GM12878 (cell line): ENCODE results near the gene TNFAIP2. TPM values are rescaled to one million over a fixed set of nuclear protein-coding genes. Genes with fewer than 3 reads are reported as not detected.

Experiments
- ATAC-seq: fragments of 200-7000 bp; cut with Tn5 transposase; 3 replicates; pipeline ENCODE4 v1.9.1; 2020; ENCODE audit warnings: mild to moderate bottlenecking, moderate library complexity
- BruUV-seq: library from RNA; stranded (reverse); fragments of 400-500 nt; replicated peaks from 2 replicates; lab custom pipeline; 2021; lab: Mats Ljungman, UMichigan
- CTCF ChIA-PET: fragments of 300-600 bp; sonication (Branson Sonifier 250); formaldehyde crosslinking; extraction: SDS; loops from one replicate; lab custom pipeline; 2021; ENCODE audit warnings: inconsistent platforms; lab: Yijun Ruan, JAX
- POLR2A ChIA-PET: fragments of 350-600 bp; formaldehyde crosslinking; extraction: SDS; loops from one replicate; lab custom pipeline; 2021; ENCODE audit warnings: inconsistent platforms; lab: Charles Lee
- RAD21 ChIA-PET: fragments of 300-600 bp; sonication (Branson Sonifier 250); formaldehyde crosslinking; loops from one replicate; lab custom pipeline; 2023; ENCODE audit warnings: antibody characterized with exemption; ENCODE audit not compliant: unreplicated experiment; lab: Charles Lee
- SMC1A ChIA-PET: fragments of 300-600 bp; sonication (Branson Sonifier 250); formaldehyde crosslinking; loops from one replicate; lab custom pipeline; 2023; ENCODE audit not compliant: unreplicated experiment, uncharacterized antibody; lab: Charles Lee
- DNase-seq: peaks from one replicate; pipeline ENCODE4 v3.0.0-alpha.2; 2011; ENCODE audit warnings: low read depth, low spot score
- FAIRE-seq: peaks from 3 replicates; lab custom pipeline; 2011; peaks lifted over from hg19 to GRCh38; lab: Jason Lieb, UNC
- H2AFZ ChIP-seq: 2 replicates; pipeline ENCODE4 v1.6.0; 2011; ENCODE audit warnings: low read depth, low read length, control low read depth; ENCODE audit not compliant: control insufficient read depth
- H3K27ac ChIP-seq: 2 replicates; pipeline ENCODE4 v1.5.1; 2011; ENCODE audit warnings: control low read depth; ENCODE audit not compliant: control insufficient read depth, insufficient read depth
- H3K27me3 ChIP-seq, 2 experiments: replicated peaks in 1 of 2; 2 replicates each; pipeline versions ENCODE4 v1.6.0 to v1.6.1; 2011; ENCODE audit warnings: low read length in 1 of 2; ENCODE audit not compliant: control insufficient read depth in 2 of 2, insufficient read depth in 2 of 2
- H3K36me3 ChIP-seq, 2 experiments: 2 replicates each; pipeline ENCODE4 v1.5.1; 2011; ENCODE audit warnings: low read length in 1 of 2; ENCODE audit not compliant: control insufficient read depth in 2 of 2, insufficient read depth in 2 of 2
- H3K4me1 ChIP-seq: 2 replicates; pipeline ENCODE4 v1.6.1; 2011; ENCODE audit warnings: mild to moderate bottlenecking, low read length, moderate library complexity, mixed read lengths; ENCODE audit not compliant: control insufficient read depth, insufficient read depth
- H3K4me2 ChIP-seq: 2 replicates; pipeline ENCODE4 v1.6.0; 2011; ENCODE audit warnings: control low read depth; ENCODE audit not compliant: control insufficient read depth, insufficient read depth
- H3K4me3 ChIP-seq: fragments of 200-600 bp; sonication (generic); 2 replicates; pipeline ENCODE4 v1.5.1; 2016
- H3K79me2 ChIP-seq: 2 replicates; pipeline ENCODE4 v1.6.0; 2011; ENCODE audit warnings: low read length; ENCODE audit not compliant: control insufficient read depth, insufficient read depth
- H3K9ac ChIP-seq: 2 replicates; pipeline ENCODE4 v1.8.0; 2011; ENCODE audit warnings: low read length, control low read depth, mixed read lengths; ENCODE audit not compliant: control insufficient read depth, insufficient read depth
- H3K9me3 ChIP-seq: replicated peaks from 3 replicates; pipeline ENCODE4 v1.5.1; 2011; ENCODE audit warnings: mild to moderate bottlenecking, low read length; ENCODE audit not compliant: control insufficient read depth, insufficient read depth
- H4K20me1 ChIP-seq: 2 replicates; pipeline ENCODE4 v1.6.0; 2011; ENCODE audit not compliant: control insufficient read depth, insufficient read depth
- BHLHE40 ChIP-seq, 2 experiments: fragments of 450-650 bp in 1 of 2; IDR thresholded peaks; 2 replicates each; pipeline ENCODE4 v1.6.1; 2011 to 2017; ENCODE audit warnings: low read depth in 2 of 2, borderline replicate concordance in 1 of 2, improper control_type of control experiment in 1 of 2, low read length in 1 of 2, mild to moderate bottlenecking in 1 of 2
- MTA2 ChIP-seq: fragments of 450-650 bp; IDR thresholded peaks from 2 replicates; pipeline ENCODE4 v1.6.1; 2016; ENCODE audit warnings: low read depth, mild to moderate bottlenecking, moderate library complexity
- MTA3 ChIP-seq: IDR thresholded peaks from 2 replicates; pipeline ENCODE4 v1.6.1; 2012; ENCODE audit warnings: low read length, inconsistent platforms, borderline replicate concordance
- NRF1 ChIP-seq: conservative IDR thresholded peaks from 2 replicates; pipeline ENCODE4 v1.6.1; 2011; ENCODE audit warnings: mild to moderate bottlenecking, low read depth, low read length, improper control_type of control experiment
- RBBP5 ChIP-seq: fragments of 200-600 bp; sonication (generic); conservative IDR thresholded peaks from 2 replicates; pipeline ENCODE4 v1.6.1; 2016
- SIX5 ChIP-seq: IDR thresholded peaks from 2 replicates; pipeline ENCODE4 v1.6.1; 2011; ENCODE audit warnings: mild to moderate bottlenecking, low read depth, low read length, moderate library complexity; ENCODE audit not compliant: severe bottlenecking
- SUPT20H ChIP-seq: IDR thresholded peaks from 2 replicates; pipeline ENCODE4 v1.6.1; 2011; ENCODE audit warnings: low read depth, mild to moderate bottlenecking, low read length, moderate library complexity, borderline replicate concordance; ENCODE audit not compliant: control insufficient read depth
- WRNIP1 ChIP-seq: IDR thresholded peaks from 2 replicates; pipeline ENCODE4 v1.6.1; 2011; ENCODE audit warnings: low read depth, low read length, improper control_type of control experiment, borderline replicate concordance
- ZNF24 ChIP-seq: fragments of 450-650 bp; IDR thresholded peaks from 2 replicates; pipeline ENCODE4 v1.6.1; 2017; ENCODE audit warnings: antibody characterized with exemption, mild to moderate bottlenecking
- ZNF384 ChIP-seq: IDR thresholded peaks from 2 replicates; pipeline ENCODE4 v1.6.1; 2012; ENCODE audit warnings: low read depth, mild to moderate bottlenecking, low read length, improper control_type of control experiment, borderline replicate concordance
- ZNF687 ChIP-seq: fragments of 450-650 bp; IDR thresholded peaks from 2 replicates; pipeline ENCODE4 v1.6.1; 2017; ENCODE audit warnings: mild to moderate bottlenecking, moderate library complexity
- WGBS: methylation state at CpG from one replicate; pipeline ENCODE4 v1.1.6; 2016; ENCODE audit warnings: low lambda C conversion rate; ENCODE audit not compliant: insufficient replicate concordance, insufficient coverage; ENCODE audit errors: missing lambda C conversion rate; 5-methylcytosine and 5-hydroxymethylcytosine counted together
- in situ Hi-C: fragments of 300-500 bp; cut with MboI; formaldehyde crosslinking; loops from 9 replicates; pipeline ENCODE4 v1.14.3; 2018; ENCODE audit warnings: mixed read lengths
- intact Hi-C: fragments of 100-400 bp; cut with micrococcal nuclease; formaldehyde crosslinking; loops from one replicate; pipeline ENCODE4 v1.14.2; 2022; ENCODE audit not compliant: unreplicated experiment
- polyA plus RNA-seq, 11 experiments: library from polyadenylated mRNA; depleted of rRNA in 4 of 11; unstranded in 6 of 11; stranded (reverse) in 5 of 11; fragments of >200 nt; fragmentation: Nextera tagmentation in 4 of 11; fragmentation: Illumina TruSeq in 1 of 11; extraction: Ambion mirVana in 4 of 11; extraction: Trizol in 1 of 11; gene quantifications; 1 replicate in 1 of 11; 2 replicates in 10 of 11; pipeline versions ENCODE4 v1.2.1 to v1.2.3, GENCODE V29; 2011 to 2016; ENCODE audit warnings: inconsistent platforms in 2 of 11, missing spikeins in 2 of 11, low read depth in 1 of 11
- total RNA-seq, 4 experiments: library from RNA; depleted of rRNA in 3 of 4; stranded (reverse); fragments of >200 nt in 3 of 4; fragmentation: Illumina TruSeq in 1 of 4; extraction: Trizol in 1 of 4; gene quantifications; 2 replicates each; pipeline versions ENCODE4 v1.2.1 to v1.2.3, GENCODE V29; 2013 to 2021
- TF ChIP-seq, protein P1 (sequence below): fragments of 450-650 bp; IDR thresholded peaks from 2 replicates; pipeline ENCODE4 v1.6.1; 2017; ENCODE audit warnings: mild to moderate bottlenecking, moderate library complexity

TNFAIP2 gene
- total and polyA plus RNA-seq, 10 of the 15 experiments (the other 5 are each of a cell fraction or from before 2014, with no cell fraction given) = 7.1 to 150 (median 74.5) TPM

GRCh38 chr14:103178521-103178920 lies 55.3 kb downstream of the TNFAIP2 start (continued):
- TF ChIP-seq ZNF687 = no peak
- no peak for TF ChIP-seq MTA2
- no peak for TF ChIP-seq WRNIP1

DNA sequence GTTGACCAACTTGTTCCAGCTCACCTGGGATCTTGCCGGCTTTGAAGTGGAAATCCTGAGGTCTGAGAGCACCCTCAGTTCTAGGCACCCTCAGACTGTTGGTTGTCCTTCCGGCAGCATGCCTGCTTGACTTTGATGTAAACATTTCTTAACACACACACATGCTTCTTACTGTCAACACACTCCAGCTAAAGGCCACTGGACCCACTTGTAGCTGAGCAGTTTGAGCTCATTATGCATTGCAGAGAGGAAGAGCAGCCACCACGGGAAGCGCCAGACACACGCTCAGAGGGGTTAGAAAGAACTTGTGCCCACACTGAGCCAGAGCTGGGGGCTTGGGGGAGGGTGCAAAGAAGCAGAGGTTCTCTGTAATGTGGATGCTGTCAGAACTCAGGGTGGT lies 55.8 kb downstream of the TNFAIP2 start:
- Histone ChIP-seq H3K9ac (no peak overlapping the region), H3K36me3 (no peaks in the 10 kb centered on the region), H3K27me3 (no peaks in the 10 kb centered on the region; a peak in 1 of 4 replicates), H3K4me2 (no peak overlapping the region), H3K4me1 (no peaks in the 10 kb centered on the region), H3K4me3 (no peak overlapping the region), H3K27ac (no peak overlapping the region), H3K9me3 (no peaks in the 10 kb centered on the region; the same call in 2 of the 3 replicates), H2AFZ (no peak overlapping the region), H3K79me2 (no peaks in the 10 kb centered on the region), H4K20me1 (no peaks in the 10 kb centered on the region)
- no peak for DNase-seq
- RAD21 ChIA-PET = interaction anchor here (1.0 to 1.8 kb wide), 2 partner anchors 38 to 74 kb away, joined by 4 to 9 read pairs; no protein-coding TSS in a partner anchor
- ATAC-seq = no peak
- no TSS peak for BruUV-seq
- SMC1A ChIA-PET = interaction anchor here (1.2 to 1.6 kb wide), 2 partner anchors 10 to 74 kb away, joined by 3 read pairs; no protein-coding TSS in a partner anchor
- 48% methylated on average over 5 of the region's 5 CpGs for WGBS
- CTCF ChIA-PET = interaction anchor here (0.8 to 13.7 kb wide), 2 partner anchors 9 to 74 kb away, joined by 5 to 202 read pairs; no protein-coding TSS in a partner anchor
- POLR2A ChIA-PET = interaction anchor here (1.2 kb wide), 2 partner anchors 39 to 74 kb away, joined by 3 read pairs; no protein-coding TSS in a partner anchor
- FAIRE-seq = no peak
- in situ Hi-C loops (no loop called here), intact Hi-C loops (no loop called here)
- TF ChIP-seq NRF1 = no peak
- TF ChIP-seq, protein P1, sequence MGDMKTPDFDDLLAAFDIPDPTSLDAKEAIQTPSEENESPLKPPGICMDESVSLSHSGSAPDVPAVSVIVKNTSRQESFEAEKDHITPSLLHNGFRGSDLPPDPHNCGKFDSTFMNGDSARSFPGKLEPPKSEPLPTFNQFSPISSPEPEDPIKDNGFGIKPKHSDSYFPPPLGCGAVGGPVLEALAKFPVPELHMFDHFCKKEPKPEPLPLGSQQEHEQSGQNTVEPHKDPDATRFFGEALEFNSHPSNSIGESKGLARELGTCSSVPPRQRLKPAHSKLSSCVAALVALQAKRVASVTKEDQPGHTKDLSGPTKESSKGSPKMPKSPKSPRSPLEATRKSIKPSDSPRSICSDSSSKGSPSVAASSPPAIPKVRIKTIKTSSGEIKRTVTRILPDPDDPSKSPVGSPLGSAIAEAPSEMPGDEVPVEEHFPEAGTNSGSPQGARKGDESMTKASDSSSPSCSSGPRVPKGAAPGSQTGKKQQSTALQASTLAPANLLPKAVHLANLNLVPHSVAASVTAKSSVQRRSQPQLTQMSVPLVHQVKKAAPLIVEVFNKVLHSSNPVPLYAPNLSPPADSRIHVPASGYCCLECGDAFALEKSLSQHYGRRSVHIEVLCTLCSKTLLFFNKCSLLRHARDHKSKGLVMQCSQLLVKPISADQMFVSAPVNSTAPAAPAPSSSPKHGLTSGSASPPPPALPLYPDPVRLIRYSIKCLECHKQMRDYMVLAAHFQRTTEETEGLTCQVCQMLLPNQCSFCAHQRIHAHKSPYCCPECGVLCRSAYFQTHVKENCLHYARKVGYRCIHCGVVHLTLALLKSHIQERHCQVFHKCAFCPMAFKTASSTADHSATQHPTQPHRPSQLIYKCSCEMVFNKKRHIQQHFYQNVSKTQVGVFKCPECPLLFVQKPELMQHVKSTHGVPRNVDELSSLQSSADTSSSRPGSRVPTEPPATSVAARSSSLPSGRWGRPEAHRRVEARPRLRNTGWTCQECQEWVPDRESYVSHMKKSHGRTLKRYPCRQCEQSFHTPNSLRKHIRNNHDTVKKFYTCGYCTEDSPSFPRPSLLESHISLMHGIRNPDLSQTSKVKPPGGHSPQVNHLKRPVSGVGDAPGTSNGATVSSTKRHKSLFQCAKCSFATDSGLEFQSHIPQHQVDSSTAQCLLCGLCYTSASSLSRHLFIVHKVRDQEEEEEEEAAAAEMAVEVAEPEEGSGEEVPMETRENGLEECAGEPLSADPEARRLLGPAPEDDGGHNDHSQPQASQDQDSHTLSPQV = no peak
- no peak for TF ChIP-seq ZNF24
- no peak for TF ChIP-seq RBBP5
- TF ChIP-seq BHLHE40 (IDR thresholded peaks at IDR 0.05; ENCODE audit: borderline replicate concordance in 1 of 2, low read depth in 2 of 2, low read length in 1 of 2) = no peak
- TF ChIP-seq MTA3 = no peak
- no peak for TF ChIP-seq ZNF384
- TF ChIP-seq SIX5 = no peak
- TF ChIP-seq SUPT20H = no peak
